ENCODE data around the gene TMEM242. TPM values are rescaled to one million over a fixed set of nuclear protein-coding genes. Genes with fewer than 3 reads are reported as not detected.

Gene TMEM242
- total RNA-seq, 1 experiment from 2014 or later = 9.4 TPM

GRCh38 chr6:157253017-157253416, 70.3 kb downstream of the TMEM242 start:
- Mint-ChIP-seq H3K9me3 (ENCODE audit: unreplicated experiment) (peaks cover 4% of the 10 kb centered on the region), H3K27me3 (ENCODE audit: insufficient read depth, unreplicated experiment) (peaks cover 60% of the 10 kb centered on the region), H3K4me3 (ENCODE audit: unreplicated experiment) (no peak overlapping the region), H3K36me3 (ENCODE audit: insufficient read depth, unreplicated experiment) (no peaks in the 10 kb centered on the region), H3K4me1 (ENCODE audit: insufficient read depth, unreplicated experiment) (no peaks in the 10 kb centered on the region), H3K27ac (ENCODE audit: low read depth, unreplicated experiment) (no peak overlapping the region)
- TF ChIP-seq, protein P1, sequence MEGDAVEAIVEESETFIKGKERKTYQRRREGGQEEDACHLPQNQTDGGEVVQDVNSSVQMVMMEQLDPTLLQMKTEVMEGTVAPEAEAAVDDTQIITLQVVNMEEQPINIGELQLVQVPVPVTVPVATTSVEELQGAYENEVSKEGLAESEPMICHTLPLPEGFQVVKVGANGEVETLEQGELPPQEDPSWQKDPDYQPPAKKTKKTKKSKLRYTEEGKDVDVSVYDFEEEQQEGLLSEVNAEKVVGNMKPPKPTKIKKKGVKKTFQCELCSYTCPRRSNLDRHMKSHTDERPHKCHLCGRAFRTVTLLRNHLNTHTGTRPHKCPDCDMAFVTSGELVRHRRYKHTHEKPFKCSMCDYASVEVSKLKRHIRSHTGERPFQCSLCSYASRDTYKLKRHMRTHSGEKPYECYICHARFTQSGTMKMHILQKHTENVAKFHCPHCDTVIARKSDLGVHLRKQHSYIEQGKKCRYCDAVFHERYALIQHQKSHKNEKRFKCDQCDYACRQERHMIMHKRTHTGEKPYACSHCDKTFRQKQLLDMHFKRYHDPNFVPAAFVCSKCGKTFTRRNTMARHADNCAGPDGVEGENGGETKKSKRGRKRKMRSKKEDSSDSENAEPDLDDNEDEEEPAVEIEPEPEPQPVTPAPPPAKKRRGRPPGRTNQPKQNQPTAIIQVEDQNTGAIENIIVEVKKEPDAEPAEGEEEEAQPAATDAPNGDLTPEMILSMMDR (IDR thresholded peaks at IDR 0.05; ENCODE audit: unreplicated experiment) = no peak
- POLR2A ChIA-PET = no interaction called here
- CTCF ChIA-PET = no interaction called here
- BruUV-seq (replicated peaks) = no TSS peak
- intact Hi-C loops (cut with micrococcal nuclease) = no loop called here
- DNase-seq (ENCODE audit: unreplicated experiment) = no peak

DNA sequence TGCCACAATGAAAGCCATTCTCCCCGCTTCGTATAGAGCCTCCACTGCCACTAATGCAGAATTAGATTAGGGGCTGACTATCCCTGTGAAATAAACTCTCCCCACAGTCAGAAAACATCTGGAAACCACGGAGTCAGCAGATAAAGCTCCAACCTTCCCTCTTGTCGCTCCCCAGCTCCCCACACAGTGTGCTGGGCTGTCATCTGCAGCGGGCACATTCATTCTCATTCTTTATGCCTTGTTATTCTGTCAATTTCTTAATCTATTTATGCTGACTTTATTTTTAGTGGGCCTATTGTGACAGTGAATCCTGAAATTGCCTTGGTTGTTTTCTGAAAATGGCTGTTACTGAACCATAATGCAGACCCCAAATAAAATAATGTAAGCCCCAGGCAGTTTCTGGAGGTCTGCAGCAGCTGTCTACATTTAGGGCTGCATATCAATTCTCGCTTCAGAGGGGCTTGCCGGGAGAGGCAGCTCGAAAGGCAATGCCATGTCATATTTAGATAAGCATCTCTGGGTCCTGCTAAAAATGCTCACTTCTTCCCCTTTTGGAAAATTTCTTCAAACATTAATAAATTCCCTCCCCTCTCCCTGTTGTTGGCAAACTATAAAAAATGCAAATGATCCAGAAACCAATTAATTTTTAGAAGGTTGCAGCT, 71.6 kb downstream of the TMEM242 start:
- CTCF ChIA-PET = interaction anchor here (1.1 kb wide), 1 partner anchor 23 kb away, joined by 4 read pairs; no protein-coding TSS in a partner anchor
- TF ChIP-seq, protein P1 (IDR thresholded peaks at IDR 0.05; ENCODE audit: unreplicated experiment) = no peak
- H3K36me3 Mint-ChIP-seq (ENCODE audit: insufficient read depth, unreplicated experiment) = peaks cover 2% of the 10 kb centered on the region
- H3K27ac Mint-ChIP-seq (ENCODE audit: low read depth, unreplicated experiment) = no peak overlapping the region
- no TSS peak for BruUV-seq (replicated peaks)
- H3K4me1 Mint-ChIP-seq (ENCODE audit: insufficient read depth, unreplicated experiment) = no peaks in the 10 kb centered on the region
- peaks cover 53% of the 10 kb centered on the region for H3K27me3 Mint-ChIP-seq (ENCODE audit: insufficient read depth, unreplicated experiment)
- DNase-seq (ENCODE audit: unreplicated experiment) = no peak
- no peak overlapping the region for H3K4me3 Mint-ChIP-seq (ENCODE audit: unreplicated experiment)
- H3K9me3 Mint-ChIP-seq (ENCODE audit: unreplicated experiment) = peaks cover 5% of the 10 kb centered on the region
- POLR2A ChIA-PET = no interaction called here
- intact Hi-C loops (cut with micrococcal nuclease) = no loop called here

GRCh38 chr6:157249826-157250225, 73.5 kb downstream of the TMEM242 start:
- H3K4me3 Mint-ChIP-seq (ENCODE audit: unreplicated experiment) = no peak overlapping the region
- peaks cover 5% of the 10 kb centered on the region for H3K9me3 Mint-ChIP-seq (ENCODE audit: unreplicated experiment)
- TF ChIP-seq, protein P1 (IDR thresholded peaks at IDR 0.05; ENCODE audit: unreplicated experiment) = no peak
- H3K27me3 Mint-ChIP-seq (ENCODE audit: insufficient read depth, unreplicated experiment) = peaks cover 39% of the 10 kb centered on the region
- no peak for DNase-seq (ENCODE audit: unreplicated experiment)
- intact Hi-C loops (cut with micrococcal nuclease) = no loop called here
- no peak overlapping the region for H3K27ac Mint-ChIP-seq (ENCODE audit: low read depth, unreplicated experiment)
- no peaks in the 10 kb centered on the region for H3K4me1 Mint-ChIP-seq (ENCODE audit: insufficient read depth, unreplicated experiment)
- POLR2A ChIA-PET = no interaction called here
- BruUV-seq (replicated peaks) = no TSS peak
- peaks cover 5% of the 10 kb centered on the region for H3K36me3 Mint-ChIP-seq (ENCODE audit: insufficient read depth, unreplicated experiment)
- CTCF ChIA-PET = interaction anchor here (1.1 kb wide), 1 partner anchor 25 kb away, joined by 4 read pairs; no protein-coding TSS in a partner anchor

DNA sequence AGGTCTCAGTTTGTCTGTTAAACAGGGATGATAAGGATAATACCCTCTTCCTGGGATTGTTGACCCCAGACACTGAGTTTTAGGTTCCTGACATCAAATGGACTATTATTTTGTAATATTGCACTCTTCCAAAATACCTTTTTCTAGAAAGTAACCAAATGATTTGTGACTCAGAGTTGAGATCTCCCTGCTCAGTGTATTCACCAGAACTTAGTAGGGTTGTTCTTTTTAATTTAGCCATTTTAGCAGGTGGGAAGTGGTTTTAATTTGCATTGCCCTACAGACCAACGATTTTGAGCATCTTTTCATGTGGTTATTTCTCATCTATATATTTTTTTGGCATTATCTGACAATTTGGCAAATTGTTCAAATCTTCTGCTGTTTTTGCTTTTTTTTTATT, 75.1 kb downstream of the TMEM242 start:
- peaks cover 5% of the 10 kb centered on the region for H3K36me3 Mint-ChIP-seq (ENCODE audit: insufficient read depth, unreplicated experiment)
- DNase-seq (ENCODE audit: unreplicated experiment) = no peak
- peaks cover 5% of the 10 kb centered on the region for H3K4me1 Mint-ChIP-seq (ENCODE audit: insufficient read depth, unreplicated experiment)
- ChIA-PET POLR2A (interaction anchor here (1.1 kb wide), 1 partner anchor 12 kb away, joined by 3 read pairs; no protein-coding TSS in a partner anchor), CTCF (no interaction called here)
- peaks cover 5% of the 10 kb centered on the region for H3K9me3 Mint-ChIP-seq (ENCODE audit: unreplicated experiment)
- H3K27me3 Mint-ChIP-seq (ENCODE audit: insufficient read depth, unreplicated experiment) = peaks cover 39% of the 10 kb centered on the region
- H3K4me3 Mint-ChIP-seq (ENCODE audit: unreplicated experiment) = no peak overlapping the region
- BruUV-seq (replicated peaks) = no TSS peak
- H3K27ac Mint-ChIP-seq (ENCODE audit: low read depth, unreplicated experiment) = no peak overlapping the region
- TF ChIP-seq, protein P1 (IDR thresholded peaks at IDR 0.05; ENCODE audit: unreplicated experiment) = no peak
- intact Hi-C loops (cut with micrococcal nuclease) = no loop called here
